Lower leg skin (tissue), 3 donors: Measurements from ENCODE around the gene BRMS1L.

Experiments used
- POLR2A ChIP-seq, 2 donors: fragments of 450-650 bp; IDR thresholded peaks; one replicate each; pipeline ENCODE4 v1.6.1; 2016 to 2017; ENCODE audit warnings: antibody characterized with exemption in 2 of 2, mild to moderate bottlenecking in 1 of 2, moderate library complexity in 1 of 2
- TF ChIP-seq, protein P1 (sequence below), 3 donors: fragments of 450-650 bp; IDR thresholded peaks; one replicate each; pipeline ENCODE4 v1.5.1; 2016; ENCODE audit warnings: antibody characterized with exemption in 3 of 3, mild to moderate bottlenecking in 3 of 3, moderate library complexity in 2 of 3

DNA sequence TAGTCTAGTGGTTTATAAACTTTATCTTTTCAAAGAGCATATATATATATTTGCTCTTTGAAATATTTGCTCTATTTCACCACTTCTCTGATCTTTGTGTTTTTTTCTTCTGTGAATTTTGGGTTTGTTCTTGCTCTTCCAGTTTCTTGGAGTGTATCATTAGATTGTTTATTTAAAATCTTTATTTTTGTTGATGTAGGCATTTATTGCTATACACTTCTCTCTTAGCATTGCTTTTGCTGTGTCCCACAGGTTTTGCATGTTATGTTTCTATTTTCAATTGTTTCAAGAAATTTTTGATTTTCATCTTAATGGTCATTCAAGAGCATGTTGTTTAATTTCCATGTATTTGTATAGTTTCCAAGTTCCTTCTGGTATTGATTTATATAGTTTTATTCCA is 69.1 kb downstream of the BRMS1L start:
- TF ChIP-seq, protein P1, sequence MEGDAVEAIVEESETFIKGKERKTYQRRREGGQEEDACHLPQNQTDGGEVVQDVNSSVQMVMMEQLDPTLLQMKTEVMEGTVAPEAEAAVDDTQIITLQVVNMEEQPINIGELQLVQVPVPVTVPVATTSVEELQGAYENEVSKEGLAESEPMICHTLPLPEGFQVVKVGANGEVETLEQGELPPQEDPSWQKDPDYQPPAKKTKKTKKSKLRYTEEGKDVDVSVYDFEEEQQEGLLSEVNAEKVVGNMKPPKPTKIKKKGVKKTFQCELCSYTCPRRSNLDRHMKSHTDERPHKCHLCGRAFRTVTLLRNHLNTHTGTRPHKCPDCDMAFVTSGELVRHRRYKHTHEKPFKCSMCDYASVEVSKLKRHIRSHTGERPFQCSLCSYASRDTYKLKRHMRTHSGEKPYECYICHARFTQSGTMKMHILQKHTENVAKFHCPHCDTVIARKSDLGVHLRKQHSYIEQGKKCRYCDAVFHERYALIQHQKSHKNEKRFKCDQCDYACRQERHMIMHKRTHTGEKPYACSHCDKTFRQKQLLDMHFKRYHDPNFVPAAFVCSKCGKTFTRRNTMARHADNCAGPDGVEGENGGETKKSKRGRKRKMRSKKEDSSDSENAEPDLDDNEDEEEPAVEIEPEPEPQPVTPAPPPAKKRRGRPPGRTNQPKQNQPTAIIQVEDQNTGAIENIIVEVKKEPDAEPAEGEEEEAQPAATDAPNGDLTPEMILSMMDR (IDR thresholded peaks at IDR 0.05), result no peak
- no peak for TF ChIP-seq POLR2A (IDR thresholded peaks at IDR 0.05)
